HG03439 (cell line): ENCODE data around the gene NTN4.
"Not testable (repeated sequence)": the region's sequence is repeated elsewhere in the genome, so short reads cannot be mapped to it uniquely, and the experiment has no call there.

ENCODE experiments used
- ATAC-seq: cut with Tn5 transposase; IDR thresholded peaks from one replicate; pipeline ENCODE4 v1.9.1; 2021; ENCODE audit warnings: mild to moderate bottlenecking, moderate library complexity; ENCODE audit not compliant: unreplicated experiment

Gene NTN4

DNA sequence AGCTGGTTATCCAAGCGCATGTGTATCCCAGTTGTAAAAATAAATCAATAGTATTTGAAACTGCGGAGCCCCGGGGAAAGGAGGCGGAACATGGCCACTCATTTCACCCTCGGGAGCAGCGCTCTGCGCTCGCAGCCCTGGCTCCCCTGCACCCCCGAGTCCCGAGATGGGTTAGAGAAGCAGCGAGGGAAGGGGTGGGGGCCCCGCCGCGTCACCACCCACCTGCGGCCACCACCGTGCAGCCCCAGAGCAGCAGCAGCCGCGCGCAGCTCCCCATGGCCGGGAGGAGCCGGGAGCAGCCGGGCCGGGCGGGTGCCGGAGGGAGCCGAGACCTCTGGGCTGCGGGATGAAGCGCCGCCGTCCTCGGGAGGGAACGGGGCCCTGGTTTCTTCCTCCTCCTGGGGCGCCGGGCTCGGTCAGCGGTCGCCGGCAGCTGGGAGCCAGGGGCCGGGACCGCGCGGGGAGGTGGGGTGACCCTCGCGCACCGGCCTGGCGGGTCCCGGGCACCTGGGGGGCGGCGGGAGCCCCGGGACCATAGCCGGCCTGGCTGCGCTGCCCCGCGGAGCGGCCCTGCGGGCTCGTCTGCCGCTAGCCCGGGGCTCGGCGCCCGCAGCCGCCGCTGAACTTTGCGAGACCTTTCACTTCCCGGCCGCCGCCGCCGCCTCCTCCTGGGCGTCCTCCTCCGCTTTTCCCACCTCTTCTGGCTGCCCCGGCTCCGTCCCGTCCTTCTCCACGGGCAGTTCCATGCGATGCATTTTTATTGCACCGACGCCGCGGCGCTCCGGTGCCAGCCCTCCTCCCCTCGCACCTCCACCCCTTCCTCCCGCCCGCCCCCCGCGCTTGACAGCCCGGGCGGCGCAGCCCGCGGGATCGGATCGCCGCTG lies at the start of gene NTN4:
Gene NTN4, minus strand, starts transcription at position 732 of the 884 bp plus-strand sequence. Its CDS starts 455 bp downstream, at position 277.
- no peak for ATAC-seq

DNA sequence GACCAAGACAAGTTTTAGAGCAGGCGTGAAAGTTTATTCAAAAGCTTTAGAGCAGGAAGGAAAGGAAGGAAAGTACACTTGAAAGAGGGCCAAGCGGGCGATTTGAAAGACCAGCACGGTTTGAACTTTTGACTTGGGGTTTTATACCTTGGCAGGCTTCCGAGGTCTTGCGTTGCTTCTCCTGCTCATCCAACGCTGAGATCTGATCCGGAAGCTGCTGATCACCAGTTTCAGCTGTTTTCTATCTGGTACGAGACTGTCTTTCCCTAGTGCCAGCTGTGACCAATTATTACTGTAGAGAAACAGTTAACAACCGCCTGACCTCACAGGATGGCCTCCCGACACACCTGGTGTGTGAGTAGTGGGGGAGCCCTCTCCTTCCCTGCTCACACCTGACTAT lies 47.6 kb upstream of the NTN4 start:
- no peak for ATAC-seq

DNA sequence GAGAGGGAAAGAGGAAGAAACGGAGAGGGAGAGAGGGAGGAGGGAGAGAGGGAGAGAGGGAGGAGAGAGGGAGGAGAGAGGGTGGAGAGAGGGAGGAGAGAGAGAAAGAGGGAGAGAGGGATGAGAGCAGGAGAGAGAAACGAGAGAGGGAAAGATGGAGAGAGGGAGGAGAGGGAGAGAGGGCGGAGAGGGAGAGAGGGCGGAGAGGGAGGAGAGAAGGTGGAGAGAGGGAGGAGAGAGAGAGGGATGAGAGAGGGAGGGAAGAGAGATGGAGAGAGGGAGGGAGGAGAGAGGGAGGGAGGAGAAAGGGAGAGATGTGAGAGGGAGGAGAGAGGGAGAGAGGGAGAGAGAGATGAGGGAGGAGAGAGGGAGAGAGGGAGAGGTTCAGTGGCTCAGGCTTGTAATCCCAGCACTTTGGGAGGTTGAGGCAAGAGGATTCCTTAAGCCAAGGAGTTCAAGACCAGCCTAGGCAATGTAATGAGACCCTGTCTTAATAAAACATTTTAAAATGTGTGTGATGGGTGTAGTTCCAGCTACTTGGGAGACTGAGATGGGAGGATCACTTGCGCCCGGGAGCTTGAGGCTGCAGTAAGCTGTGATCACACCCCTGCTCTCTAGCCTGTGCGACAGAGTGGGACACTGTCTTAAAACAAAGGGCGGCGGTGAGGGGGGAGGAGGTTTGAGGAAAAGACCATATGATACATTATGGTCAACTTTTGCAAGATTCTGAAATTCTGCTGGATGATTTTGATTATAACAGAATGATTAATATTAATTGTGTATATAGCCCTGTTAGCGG lies 46.9 kb upstream of the NTN4 start:
- ATAC-seq: no peak

DNA sequence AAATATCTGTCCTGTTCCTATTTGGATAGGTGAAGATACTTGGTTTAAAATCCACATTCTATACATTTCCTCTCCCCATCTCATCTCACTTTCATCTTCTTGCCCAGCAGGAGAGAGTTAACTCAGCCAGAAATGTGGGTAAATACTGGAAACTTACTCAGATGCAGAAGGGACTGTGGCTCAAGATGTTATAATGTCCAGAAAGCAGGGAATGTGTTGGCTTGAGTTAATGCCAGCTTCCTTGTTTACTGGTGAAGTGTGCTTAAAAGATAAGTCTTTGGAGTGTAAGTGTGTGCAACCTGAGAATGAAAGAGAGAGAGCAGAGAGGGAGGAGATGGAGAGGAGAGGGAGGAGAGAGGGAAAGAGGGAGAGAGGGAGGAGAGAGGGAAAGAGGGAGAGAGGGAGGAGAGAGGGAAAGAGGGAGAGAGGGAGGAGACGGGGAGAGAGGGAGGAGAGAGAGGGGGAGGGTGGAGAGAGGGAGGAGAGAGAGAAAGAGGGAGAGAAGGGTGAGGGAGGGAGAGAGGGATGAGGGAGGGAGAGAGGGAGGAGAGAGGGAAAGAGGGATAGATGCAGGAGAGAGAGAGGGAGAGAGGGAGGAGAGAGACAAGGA lies 46.2 kb upstream of the NTN4 start:
- ATAC-seq: no peak

DNA sequence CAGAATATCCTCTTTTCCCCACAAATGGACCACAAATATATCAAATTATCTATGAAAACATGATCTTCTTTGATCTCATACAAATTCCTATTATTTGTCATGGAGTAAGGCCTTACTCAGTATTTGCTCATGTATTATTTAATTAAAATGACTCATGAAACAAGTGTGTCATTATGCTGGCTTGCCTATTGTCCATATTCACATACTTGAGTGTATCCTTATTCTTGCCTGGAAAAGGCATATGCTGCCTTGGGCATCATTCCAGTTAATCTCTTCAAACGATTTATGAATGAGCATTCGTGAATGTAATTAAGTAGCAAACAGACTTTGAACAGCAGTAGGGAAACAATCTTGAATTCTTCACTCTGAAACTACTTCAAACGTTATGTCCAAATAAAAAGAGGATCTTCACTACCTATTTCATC lies 45.6 kb upstream of the NTN4 start:
- ATAC-seq: no peak

DNA sequence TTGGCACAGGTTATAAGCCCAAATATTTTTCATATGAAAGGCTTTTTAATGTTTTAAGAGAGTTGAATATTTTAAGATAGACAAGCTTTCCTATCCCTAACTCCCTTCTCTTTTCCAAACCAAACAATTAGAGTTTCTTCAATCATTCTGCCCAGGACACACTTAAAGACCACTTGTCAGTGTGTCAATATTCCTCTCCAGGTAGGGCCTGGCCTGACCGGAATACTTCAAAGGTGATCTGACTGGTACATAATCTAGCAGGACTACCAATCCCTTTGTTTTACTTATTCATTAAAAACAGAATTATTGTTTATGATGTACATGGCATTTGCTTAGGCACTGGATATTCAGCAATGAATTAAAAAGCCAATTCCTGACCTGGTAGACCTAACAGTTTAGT lies 44.0 kb upstream of the NTN4 start:
- ATAC-seq: no peak

DNA sequence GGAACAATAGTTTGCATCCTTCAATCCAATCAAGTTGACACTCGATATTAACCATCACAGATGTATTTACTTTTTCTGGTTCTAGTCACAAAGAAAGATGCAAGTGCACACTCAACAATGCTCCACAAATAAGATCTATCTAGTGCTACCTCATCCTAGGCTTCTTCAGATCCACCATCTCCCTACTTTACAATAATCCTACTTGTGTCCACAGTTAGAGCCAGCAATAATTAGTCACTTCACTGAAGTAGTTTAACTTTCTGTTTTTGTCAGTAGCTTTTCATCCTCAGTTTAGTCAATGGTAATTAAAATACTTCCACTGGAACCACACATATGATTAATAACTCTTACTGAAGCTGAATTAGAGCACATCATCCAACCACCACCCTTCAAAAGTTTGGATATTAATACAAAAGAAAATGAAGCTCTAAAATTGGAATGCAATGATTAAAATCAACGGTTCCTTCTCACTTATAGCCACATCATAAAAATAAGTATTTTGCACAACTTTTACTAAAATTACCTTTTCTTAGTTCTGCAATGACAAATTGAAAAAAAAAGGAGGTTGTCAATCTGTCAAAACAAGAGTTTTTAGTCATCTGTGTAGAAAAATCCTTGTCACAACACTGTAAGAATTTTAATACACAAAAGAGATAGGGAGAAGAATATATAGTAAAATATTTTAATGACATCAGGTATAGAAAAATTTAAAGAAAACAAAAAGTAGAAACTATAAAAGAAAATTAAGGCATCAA lies 39.9 kb upstream of the NTN4 start:
- no peak for ATAC-seq

DNA sequence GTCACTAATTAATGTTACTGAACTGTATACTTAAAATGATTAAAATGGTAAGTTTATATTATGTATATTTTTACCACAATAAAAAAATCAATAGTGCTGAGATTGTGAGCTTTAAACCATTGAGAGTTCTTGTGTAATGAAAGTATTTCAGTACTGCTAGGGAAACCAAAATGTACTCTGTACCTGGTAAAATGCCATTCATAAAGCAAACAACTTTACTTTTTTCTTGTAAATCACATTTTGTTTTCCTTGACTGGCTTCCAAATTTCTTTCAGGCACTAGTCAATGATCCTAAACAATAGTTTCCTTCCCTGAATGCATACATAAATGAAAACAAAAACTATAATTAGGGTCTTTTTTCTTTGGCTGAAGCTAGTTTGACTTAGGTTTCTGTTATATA lies 38.8 kb upstream of the NTN4 start:
- ATAC-seq: no peak

DNA sequence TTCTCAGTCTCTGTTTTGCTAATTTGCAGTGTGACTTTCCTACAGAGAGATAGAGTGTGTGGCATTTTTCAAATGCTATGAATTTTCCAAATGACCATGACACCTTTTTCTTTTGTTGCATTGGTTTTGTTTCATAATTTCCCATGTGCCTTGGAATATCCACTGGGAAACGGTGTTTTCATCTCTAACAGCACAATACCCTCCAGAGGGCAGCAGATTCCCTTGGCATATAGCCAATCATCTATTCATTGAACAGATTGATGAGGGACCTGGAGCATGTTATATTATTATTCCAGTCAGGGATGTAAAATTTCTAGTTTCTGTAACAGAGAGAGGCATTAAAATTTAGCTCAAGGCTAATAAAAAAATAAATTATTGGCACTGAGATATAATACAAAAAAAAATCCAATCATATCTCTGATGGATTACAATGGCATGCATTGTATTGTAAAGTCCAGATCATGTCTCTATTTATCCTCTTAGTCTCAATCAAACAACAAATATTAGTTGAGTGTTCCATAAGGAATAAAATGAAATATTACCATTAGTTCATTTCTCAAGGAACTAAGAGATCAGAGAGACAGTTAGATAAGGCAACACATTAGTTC lies 29.6 kb upstream of the NTN4 start:
- no peak for ATAC-seq

DNA sequence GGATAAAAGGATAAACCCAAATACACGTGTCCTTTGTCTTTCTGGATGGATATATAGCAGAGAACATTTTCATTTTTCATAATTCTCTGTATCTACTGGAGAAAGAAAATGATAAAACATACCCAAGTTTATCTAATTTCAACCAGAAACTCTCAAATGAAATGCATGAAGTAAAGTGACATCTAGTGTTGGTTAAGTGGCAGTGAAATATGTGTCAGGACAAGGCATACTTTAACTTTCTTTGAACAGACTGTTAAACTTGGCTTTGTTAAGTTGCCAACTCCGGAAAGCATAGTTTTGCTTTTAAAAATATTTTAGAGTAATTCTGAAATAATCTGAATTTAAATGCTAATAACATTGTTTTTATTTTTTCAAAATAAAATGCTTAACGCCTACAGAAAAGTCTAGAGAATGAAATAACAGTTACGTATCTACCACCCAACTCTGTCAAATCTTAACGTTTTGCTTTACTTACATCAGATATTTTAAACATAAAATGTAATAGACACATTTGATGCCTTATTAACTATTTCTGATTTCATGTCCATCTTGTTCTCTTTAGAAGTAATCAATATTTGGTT lies 25.2 kb upstream of the NTN4 start:
- ATAC-seq: no peak

DNA sequence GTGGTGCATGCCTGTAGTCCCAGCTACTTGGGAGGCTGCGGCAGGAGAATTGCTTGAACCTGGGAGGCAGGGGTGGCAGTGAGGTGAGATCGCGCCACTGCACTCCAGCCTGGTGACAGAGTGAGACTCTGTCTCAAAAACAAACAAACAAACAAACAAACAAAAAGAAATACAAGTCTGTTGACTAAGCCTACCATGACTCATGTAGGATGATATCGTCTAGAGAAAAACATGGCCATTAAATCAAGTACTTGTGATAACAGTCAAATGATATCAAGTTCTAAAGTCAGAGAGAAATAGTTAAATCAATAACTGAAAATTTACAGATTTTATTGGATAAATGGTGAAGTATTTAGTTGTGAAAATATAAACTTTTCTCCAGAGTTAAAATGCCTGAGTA lies 21.6 kb upstream of the NTN4 start:
- not testable (repeated sequence) for ATAC-seq

DNA sequence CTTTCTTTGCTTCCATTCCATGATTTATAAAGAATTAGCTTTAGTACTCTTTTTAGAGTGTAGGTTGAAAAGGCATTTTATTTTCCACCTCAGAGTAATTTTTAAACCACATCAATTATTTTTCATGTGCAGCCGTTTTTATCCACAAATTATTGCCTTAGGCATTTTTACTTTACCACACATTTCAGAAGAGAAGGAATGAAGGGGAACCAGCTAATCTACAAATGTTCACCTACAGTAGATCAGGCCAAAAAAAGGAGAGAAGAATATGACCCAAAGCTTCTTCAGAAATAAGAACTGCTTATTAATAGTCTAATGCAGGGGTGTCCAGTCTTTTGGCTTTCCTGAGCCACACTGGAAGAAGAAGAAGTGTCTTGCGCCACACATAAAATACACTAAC lies 19.8 kb upstream of the NTN4 start:
- no peak for ATAC-seq

DNA sequence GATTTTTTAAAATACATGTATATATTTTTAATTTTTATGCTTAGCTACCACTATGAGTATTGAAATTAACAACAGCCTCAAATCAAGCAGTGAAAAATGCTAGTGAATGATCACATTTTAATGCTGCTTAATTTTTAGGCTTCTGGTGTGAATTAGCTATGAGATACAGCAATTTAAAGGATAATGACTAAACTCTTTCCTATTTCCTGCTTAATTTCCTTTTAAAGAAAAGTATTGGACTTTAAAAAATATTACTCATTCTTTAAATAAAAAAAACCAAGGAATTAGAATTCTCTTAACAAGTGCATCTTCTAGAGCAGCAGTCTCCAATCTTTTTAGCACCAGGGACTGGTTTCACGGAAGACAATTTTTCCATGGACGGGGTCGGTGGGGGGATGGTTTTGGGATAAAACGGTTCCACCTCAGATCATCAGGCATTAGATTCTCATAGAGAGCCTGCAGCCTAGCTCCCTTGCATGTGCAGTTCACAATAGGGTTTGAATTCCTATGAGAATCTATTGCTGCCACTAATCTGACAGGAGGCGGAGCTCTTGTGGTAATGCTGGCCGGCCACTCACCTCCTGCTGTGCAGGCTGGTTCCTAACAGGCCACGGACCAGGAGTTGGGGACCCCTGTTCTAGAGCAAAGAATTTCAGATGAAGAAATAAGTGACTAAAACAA lies 18.6 kb upstream of the NTN4 start:
- ATAC-seq: no peak

DNA sequence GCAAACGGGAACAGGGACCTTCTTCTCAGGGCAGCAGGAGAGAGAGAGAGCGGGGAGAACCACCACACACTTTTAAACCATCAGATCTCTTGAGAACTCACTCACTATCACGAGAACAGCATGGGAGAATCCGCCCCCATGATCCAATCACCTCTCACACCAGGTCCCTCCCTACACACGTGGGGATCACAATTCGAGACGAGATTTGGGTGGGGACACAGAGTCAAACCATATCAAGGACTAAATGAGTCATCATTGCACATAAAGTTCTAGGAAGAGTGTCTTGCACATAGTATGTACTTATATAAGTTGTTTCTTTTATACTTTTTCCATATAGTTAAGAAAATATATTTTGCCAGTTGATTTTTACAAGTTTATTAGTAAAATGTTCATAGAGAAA lies 17.6 kb upstream of the NTN4 start:
- ATAC-seq: no peak

DNA sequence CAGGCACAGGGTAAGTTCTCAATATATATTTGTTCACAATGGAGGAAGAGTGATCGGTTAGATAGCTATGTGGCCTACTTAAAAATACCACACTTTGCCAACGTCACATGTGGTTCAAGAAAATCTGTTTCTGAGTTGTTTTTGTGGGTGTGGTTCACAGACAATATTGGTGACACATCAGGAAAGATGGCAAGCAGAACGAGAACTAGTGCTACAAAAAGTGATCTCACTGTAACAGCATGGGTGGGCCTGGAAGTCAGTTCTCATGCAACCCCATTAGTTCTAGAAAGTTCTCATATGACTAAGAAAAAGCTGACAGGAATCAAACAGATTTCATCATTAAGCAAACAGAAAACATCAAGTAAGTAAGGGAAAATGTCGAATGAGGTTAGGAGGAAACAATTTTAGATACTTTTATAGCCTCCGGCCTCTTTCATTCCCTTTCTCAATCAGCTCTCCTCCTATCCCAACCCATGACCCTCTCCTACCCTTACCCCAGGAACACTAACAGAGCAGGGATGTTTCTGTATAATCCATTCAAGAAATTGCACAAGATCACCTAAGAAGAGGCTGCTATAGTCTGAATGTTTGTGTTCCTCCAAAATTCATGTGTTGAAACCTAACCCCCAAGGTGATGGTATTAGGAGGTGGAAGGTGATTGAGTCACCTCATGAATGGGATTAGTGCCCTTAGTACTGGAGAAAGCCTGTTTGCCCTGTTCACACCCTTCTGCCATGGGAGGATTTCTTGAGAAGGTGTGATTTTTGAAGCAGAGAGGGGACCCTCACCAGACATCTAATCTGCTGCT lies 15.5 kb upstream of the NTN4 start:
- no peak for ATAC-seq

DNA sequence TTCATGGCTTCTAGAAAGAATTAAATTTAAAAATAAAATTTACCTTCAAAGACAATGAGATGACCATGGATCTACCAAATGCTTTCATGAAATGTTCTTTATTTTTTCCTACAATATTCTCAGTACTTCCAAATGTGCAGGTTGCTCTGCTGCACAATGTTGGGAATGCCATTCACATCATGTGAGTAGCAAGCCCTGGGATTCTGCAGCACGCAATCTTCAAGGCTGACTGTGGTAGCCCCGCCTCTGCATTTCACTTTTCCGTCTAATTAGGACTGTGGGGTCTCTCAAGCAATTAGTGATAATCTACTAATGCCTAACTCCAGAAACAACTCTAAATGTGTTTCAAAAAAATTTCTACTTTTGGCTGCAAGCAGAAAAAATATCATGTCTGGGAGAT lies 13.7 kb upstream of the NTN4 start:
- no peak for ATAC-seq

DNA sequence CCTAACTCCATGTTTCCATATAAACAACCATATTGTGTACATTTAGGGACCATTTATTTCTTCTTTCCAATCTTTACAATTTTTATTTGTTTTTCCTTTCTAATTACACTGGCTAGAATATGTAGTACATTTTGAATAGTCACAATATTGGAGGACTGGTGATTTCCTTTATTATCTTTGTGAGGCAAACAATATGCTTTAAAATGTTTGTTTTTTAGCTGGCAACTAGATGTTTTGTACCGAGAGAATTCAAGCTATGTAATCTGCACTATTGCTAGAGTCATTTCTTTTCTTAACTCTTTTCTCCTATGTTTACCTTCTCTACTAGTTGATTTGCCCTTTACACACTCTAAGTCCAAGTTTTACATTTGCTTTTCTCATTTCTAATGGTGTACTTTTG lies 13.3 kb upstream of the NTN4 start:
- ATAC-seq: no peak

DNA sequence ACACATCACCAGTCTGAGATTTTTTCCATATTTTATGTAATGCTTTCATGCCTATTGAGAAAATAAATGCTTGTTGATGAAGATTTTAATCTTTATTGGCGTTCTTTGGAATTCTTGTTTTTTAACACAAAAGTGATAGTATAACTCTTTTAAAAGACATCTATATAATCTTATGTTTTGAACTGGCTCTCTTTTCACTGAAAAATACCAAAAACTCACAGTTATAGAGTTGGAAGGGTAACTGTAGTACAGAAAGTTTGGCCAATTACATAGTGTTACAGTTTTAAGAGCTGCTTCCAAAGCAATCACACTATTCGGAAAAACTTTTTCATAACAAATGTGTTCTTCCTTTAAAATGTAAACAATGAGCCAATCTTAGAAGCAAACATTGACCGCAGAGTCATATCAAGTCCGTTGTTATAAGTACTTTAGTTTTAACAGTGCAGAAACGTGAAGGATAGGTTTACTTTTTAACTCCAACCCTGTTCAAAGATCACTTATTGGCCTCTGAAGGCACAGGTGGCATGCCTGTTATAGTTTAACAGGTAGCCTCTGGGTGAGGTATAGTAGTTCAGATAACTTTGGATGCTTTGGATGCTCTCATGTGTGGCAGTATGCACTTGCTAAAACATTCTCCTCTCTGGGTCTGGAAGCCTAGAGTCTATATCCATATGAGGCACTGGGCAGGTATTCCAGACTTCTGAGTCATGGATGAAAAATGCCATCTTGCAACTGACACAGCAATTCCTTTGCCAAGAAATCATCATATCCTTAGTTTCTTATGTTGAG lies 12.1 kb upstream of the NTN4 start:
- ATAC-seq: no peak
